GM12891 (cell line): ENCODE results near the gene SLC24A3.

Source experiments
- DNase-seq: peaks from one replicate; pipeline ENCODE4 v3.0.0; 2011; ENCODE audit warnings: low spot score; ENCODE audit not compliant: insufficient read length
- FAIRE-seq: peaks from 2 replicates; lab custom pipeline; 2011; peaks lifted over from hg19 to GRCh38; lab: Jason Lieb, UNC
- PAX5 ChIP-seq: IDR thresholded peaks from 2 replicates; pipeline ENCODE4 v1.6.1; 2011; ENCODE audit warnings: low read length, moderate library complexity, mild to moderate bottlenecking; ENCODE audit not compliant: insufficient read depth, severe bottlenecking
- POLR2A ChIP-seq: IDR thresholded peaks from 2 replicates; pipeline ENCODE4 v1.6.1; 2011; ENCODE audit warnings: low read depth, low read length, control low read depth
- POLR2AphosphoS5 ChIP-seq: IDR thresholded peaks from 2 replicates; pipeline ENCODE4 v1.6.1; 2011; ENCODE audit warnings: low read depth, low read length, control low read depth
- POU2F2 ChIP-seq: IDR thresholded peaks from 2 replicates; pipeline ENCODE4 v1.6.1; 2011; ENCODE audit warnings: low read depth, mild to moderate bottlenecking, control low read depth, low read length, moderate library complexity
- SPI1 ChIP-seq: IDR thresholded peaks from 2 replicates; pipeline ENCODE4 v1.6.1; 2011; ENCODE audit warnings: low read depth, low read length, control low read depth
- TAF1 ChIP-seq: IDR thresholded peaks from 2 replicates; pipeline ENCODE4 v1.6.1; 2011; ENCODE audit warnings: low read depth, low read length, control low read depth

The SLC24A3 gene

GRCh38 chr20:19317237-19318069, 105.0 kb downstream of the SLC24A3 start:
- no peak for TF ChIP-seq TAF1
- no peak for TF ChIP-seq SPI1
- TF ChIP-seq POLR2A, result no peak
- no peak for TF ChIP-seq POLR2AphosphoS5
- no peak for TF ChIP-seq PAX5
- no peak for TF ChIP-seq POU2F2
- DNase-seq (no peak), FAIRE-seq (no peak)

- TF ChIP-seq SPI1, result no peak
- no peak for TF ChIP-seq POU2F2
- no peak for TF ChIP-seq POLR2AphosphoS5
- no peak for TF ChIP-seq TAF1
- TF ChIP-seq POLR2A, result no peak
- TF ChIP-seq PAX5, result no peak
- no peak for DNase-seq
- no peak for FAIRE-seq
Observed at GRCh38 chr20:19318610-19319009, 106.2 kb downstream of the SLC24A3 start.

- FAIRE-seq (no peak), DNase-seq (no peak)
- no peak for TF ChIP-seq POLR2AphosphoS5
- TF ChIP-seq SPI1, result no peak
- no peak for TF ChIP-seq POLR2A
- TF ChIP-seq TAF1, result no peak
- no peak for TF ChIP-seq POU2F2
- no peak for TF ChIP-seq PAX5
Observed at GRCh38 chr20:19320005-19320404, 107.6 kb downstream of the SLC24A3 start.

- DNase-seq (no peak), FAIRE-seq (no peak)
- TF ChIP-seq PAX5 (no peak), POLR2A (no peak), TAF1 (no peak), POLR2AphosphoS5 (no peak), POU2F2 (no peak), SPI1 (no peak)
Observed at GRCh38 chr20:19321176-19321575, 108.7 kb downstream of the SLC24A3 start.

- no peak for DNase-seq
- TF ChIP-seq POLR2A (no peak), PAX5 (no peak), POU2F2 (no peak), POLR2AphosphoS5 (no peak), SPI1 (no peak), TAF1 (no peak)
- no peak for FAIRE-seq
Observed at GRCh38 chr20:19322061-19322985, 109.9 kb downstream of the SLC24A3 start.

GRCh38 chr20:19327401-19327800, 115.0 kb downstream of the SLC24A3 start:
- FAIRE-seq (peak; percentile 31), DNase-seq (no peak)
- no peak for TF ChIP-seq PAX5
- TF ChIP-seq TAF1, result no peak
- TF ChIP-seq POLR2A, result no peak
- no peak for TF ChIP-seq SPI1
- TF ChIP-seq POLR2AphosphoS5, result no peak
- no peak for TF ChIP-seq POU2F2

GRCh38 chr20:19328676-19329075, 116.2 kb downstream of the SLC24A3 start:
- no peak for TF ChIP-seq SPI1
- TF ChIP-seq POU2F2, result no peak
- TF ChIP-seq POLR2AphosphoS5, result no peak
- TF ChIP-seq TAF1, result no peak
- no peak for TF ChIP-seq POLR2A
- TF ChIP-seq PAX5, result no peak
- DNase-seq (no peak), FAIRE-seq (no peak)

GRCh38 chr20:19330038-19330437, 117.6 kb downstream of the SLC24A3 start:
- no peak for DNase-seq
- TF ChIP-seq POLR2A, result no peak
- no peak for TF ChIP-seq TAF1
- no peak for TF ChIP-seq SPI1
- TF ChIP-seq PAX5, result no peak
- no peak for TF ChIP-seq POU2F2
- no peak for TF ChIP-seq POLR2AphosphoS5
- FAIRE-seq, result no peak

- FAIRE-seq, result no peak
- TF ChIP-seq TAF1 (no peak), PAX5 (no peak)
- DNase-seq, result no peak
Observed at GRCh38 chr20:19330731-19331130, 118.3 kb downstream of the SLC24A3 start.
